ENCODE results near the gene INSYN2B. TPM values are rescaled to one million over a fixed set of nuclear protein-coding genes. Genes with fewer than 3 reads are reported as not detected.

The INSYN2B gene
- total and polyA plus RNA-seq, 3 donors from 2014 or later = 0.37 to 2.3 (median 1.0) TPM

- WGBS, 2 donors = 79 to 93% methylated on average over 5 of the region's 5 CpGs
- intact Hi-C loops (cut with DNase I; ENCODE audit: low total_unique reads) = no loop called here
- Histone ChIP-seq H3K4me3 (no peak overlapping the region), H3K27me3 (no peaks in the 10 kb centered on the region), H3K36me3 (ENCODE audit: low read depth, missing control alignments) (no peaks in the 10 kb centered on the region), H3K4me1 (no peaks in the 10 kb centered on the region), H3K9me3 (no peaks in the 10 kb centered on the region), H3K27ac (no peak overlapping the region)
- no peak for DNase-seq
- TF ChIP-seq CTCF (IDR thresholded peaks at IDR 0.05) (no peak), POLR2A (IDR thresholded peaks at IDR 0.05) (no peak)
Measured at GRCh38 chr5:169881702-169882303, 98.5 kb downstream of the INSYN2B start.

GRCh38 chr5:169880785-169881184, 99.5 kb downstream of the INSYN2B start:
- Histone ChIP-seq H3K9me3 (no peaks in the 10 kb centered on the region), H3K27ac (no peak overlapping the region), H3K4me1 (no peaks in the 10 kb centered on the region), H3K4me3 (no peak overlapping the region), H3K36me3 (ENCODE audit: low read depth, missing control alignments) (no peaks in the 10 kb centered on the region), H3K27me3 (no peaks in the 10 kb centered on the region)
- no peak for TF ChIP-seq CTCF (IDR thresholded peaks at IDR 0.05)
- no peak for TF ChIP-seq POLR2A (IDR thresholded peaks at IDR 0.05)
- DNase-seq = no peak
- 91 to 97% methylated on average over 2 of the region's 2 CpGs for WGBS, 2 donors
- intact Hi-C loops (cut with DNase I; ENCODE audit: low total_unique reads) = no loop called here

- WGBS, 2 donors = 79 to 88% methylated on average over 4 of the region's 4 CpGs
- H3K4me1 ChIP-seq = no peaks in the 10 kb centered on the region
- no peak for DNase-seq
- H3K36me3 ChIP-seq (ENCODE audit: low read depth, missing control alignments) = no peaks in the 10 kb centered on the region
- H3K9me3 ChIP-seq = no peaks in the 10 kb centered on the region
- H3K27me3 ChIP-seq = no peaks in the 10 kb centered on the region
- TF ChIP-seq POLR2A (IDR thresholded peaks at IDR 0.05) (no peak), CTCF (IDR thresholded peaks at IDR 0.05) (no peak)
- no peak overlapping the region for H3K4me3 ChIP-seq
- intact Hi-C loops (cut with DNase I; ENCODE audit: low total_unique reads) = no loop called here
- H3K27ac ChIP-seq = no peak overlapping the region
Measured at GRCh38 chr5:169880012-169880663, 100.2 kb downstream of the INSYN2B start.

- no peaks in the 10 kb centered on the region for H3K4me1 ChIP-seq
- no peak for TF ChIP-seq CTCF (IDR thresholded peaks at IDR 0.05)
- no peak for TF ChIP-seq POLR2A (IDR thresholded peaks at IDR 0.05)
- DNase-seq = no peak
- intact Hi-C loops (cut with DNase I; ENCODE audit: low total_unique reads) = no loop called here
- H3K27ac ChIP-seq = no peak overlapping the region
- H3K4me3 ChIP-seq = no peak overlapping the region
- no peaks in the 10 kb centered on the region for H3K27me3 ChIP-seq
- WGBS, 2 donors = 90 to 92% methylated on average over 1 of the region's 1 CpG
- H3K9me3 ChIP-seq = no peaks in the 10 kb centered on the region
- H3K36me3 ChIP-seq (ENCODE audit: low read depth, missing control alignments) = no peaks in the 10 kb centered on the region
Measured at GRCh38 chr5:169876386-169876785, 103.9 kb downstream of the INSYN2B start.

- no peaks in the 10 kb centered on the region for H3K27me3 ChIP-seq
- H3K9me3 ChIP-seq = no peaks in the 10 kb centered on the region
- 78 to 84% methylated on average over 4 of the region's 4 CpGs for WGBS, 2 donors
- TF ChIP-seq POLR2A (IDR thresholded peaks at IDR 0.05) = no peak
- no peak for TF ChIP-seq CTCF (IDR thresholded peaks at IDR 0.05)
- H3K27ac ChIP-seq = no peak overlapping the region
- H3K4me1 ChIP-seq = no peaks in the 10 kb centered on the region
- no peak for DNase-seq
- intact Hi-C loops (cut with DNase I; ENCODE audit: low total_unique reads) = no loop called here
- H3K4me3 ChIP-seq = no peak overlapping the region
- H3K36me3 ChIP-seq (ENCODE audit: low read depth, missing control alignments) = no peaks in the 10 kb centered on the region
Measured at GRCh38 chr5:169875731-169876130, 104.6 kb downstream of the INSYN2B start.
